A549 (cell line): ENCODE data around the gene NSMCE4A. TPM values are rescaled to one million over a fixed set of nuclear protein-coding genes. Genes with fewer than 3 reads are reported as not detected.

Source experiments
- ATAC-seq, 2 experiments: fragments of 200-7000 bp in 1 of 2; fragments of >200 bp in 1 of 2; cut with Nextera tagmentation in 1 of 2; cut with Tn5 transposase in 1 of 2; 3 replicates each; pipeline versions ENCODE4 v1.8.0 to v1.9.1; 2018 to 2020; ENCODE audit warnings: mild to moderate bottlenecking in 1 of 2, moderate library complexity in 1 of 2
- CTCF ChIA-PET: fragments of 300-600 bp; sonication (Branson Sonifier 250); formaldehyde crosslinking; extraction: SDS; loops from one replicate; lab custom pipeline; 2021; ENCODE audit warnings: antibody characterized with exemption, inconsistent platforms; lab: Yijun Ruan, JAX
- POLR2A ChIA-PET: fragments of 350-600 bp; formaldehyde crosslinking; extraction: SDS; loops from one replicate; lab custom pipeline; 2021; ENCODE audit warnings: antibody characterized with exemption, inconsistent platforms; lab: Yijun Ruan, JAX
- DNase-seq, 2 experiments: peaks; one replicate each; pipeline versions ENCODE4 v3.0.0 to v3.0.0-alpha.2; 2011 to 2016; ENCODE audit warnings: low read depth in 1 of 2, low spot score in 1 of 2
- FAIRE-seq: peaks from 2 replicates; lab custom pipeline; 2011; peaks lifted over from hg19 to GRCh38; lab: Jason Lieb, UNC
- H3K27ac ChIP-seq, 2 experiments: fragments of >200 bp; sonication (Bioruptor Twin); formaldehyde crosslinking; 3 replicates each; pipeline ENCODE4 v1.5.1; 2016 to 2017
- H3K4me1 ChIP-seq: fragments of >200 bp; sonication (Bioruptor Twin); formaldehyde crosslinking; 3 replicates; pipeline ENCODE4 v1.6.1; 2016
- H3K4me2 ChIP-seq: fragments of >200 bp; sonication (Bioruptor Twin); formaldehyde crosslinking; 3 replicates; pipeline ENCODE4 v1.6.1; 2016
- H3K4me3 ChIP-seq: fragments of >200 bp; sonication (Bioruptor Twin); formaldehyde crosslinking; 3 replicates; pipeline ENCODE4 v1.5.1; 2016
- H3K9me3 ChIP-seq: fragments of >200 bp; sonication (Bioruptor Twin); formaldehyde crosslinking; 3 replicates; pipeline ENCODE4 v1.6.1; 2016
- CHD4 ChIP-seq: fragments of 200-600 bp; sonication (generic); IDR thresholded peaks from 2 replicates; pipeline ENCODE4 v1.6.1; 2016; ENCODE audit warnings: antibody characterized with exemption, mild to moderate bottlenecking, borderline replicate concordance
- EHF ChIP-seq: fragments of 250-450 bp; sonication (Bioruptor Pico); IDR thresholded peaks from 2 replicates; pipeline ENCODE4 v1.5.0; 2020; ENCODE audit warnings: mild to moderate bottlenecking
- HOXB13 ChIP-seq: fragments of 250-450 bp; sonication (Bioruptor Pico); IDR thresholded peaks from 2 replicates; pipeline ENCODE4 v1.5.0; 2020; ENCODE audit warnings: low read depth, mild to moderate bottlenecking, moderate library complexity
- JUNB ChIP-seq: fragments of >200 bp; sonication (Bioruptor Twin); formaldehyde crosslinking; IDR thresholded peaks from 2 replicates; pipeline ENCODE4 v1.6.1; 2016
- KDM5A ChIP-seq: fragments of 200-600 bp; sonication (generic); IDR thresholded peaks from 2 replicates; pipeline ENCODE4 v1.6.1; 2016; ENCODE audit warnings: antibody characterized with exemption, mild to moderate bottlenecking
- MAFK ChIP-seq: fragments of 450-650 bp; IDR thresholded peaks from 2 replicates; pipeline ENCODE4 v1.6.1; 2014; ENCODE audit not compliant: partially characterized antibody
- PHF8 ChIP-seq: fragments of 200-600 bp; sonication (generic); IDR thresholded peaks from 2 replicates; pipeline ENCODE4 v1.6.1; 2016; ENCODE audit warnings: low read depth, mild to moderate bottlenecking, antibody characterized with exemption, moderate library complexity, borderline replicate concordance
- ZSCAN20 ChIP-seq: fragments of 250-450 bp; sonication (Bioruptor Pico); IDR thresholded peaks from 2 replicates; pipeline ENCODE4 v1.8.0; 2022; ENCODE audit warnings: mild to moderate bottlenecking, moderate library complexity
- WGBS: methylation state at CpG from one replicate; pipeline ENCODE4 v1.1.6; 2017; ENCODE audit errors: missing lambda C conversion rate; 5-methylcytosine and 5-hydroxymethylcytosine counted together
- polyA plus RNA-seq, 4 experiments: library from polyadenylated mRNA; depleted of rRNA in 3 of 4; stranded (reverse); fragments of >200 nt; fragmentation: RNase III in 1 of 4; extraction: RNeasy Plus Mini Kit Qiagen cat#74134 plus additional on column Dnase treatment in 1 of 4; gene quantifications; 2 replicates in 3 of 4; 3 replicates in 1 of 4; pipeline ENCODE4 v1.2.3, GENCODE V29; 2011 to 2017
- TF ChIP-seq, protein P1 (sequence below): fragments of >200 bp; sonication (Bioruptor Twin); formaldehyde crosslinking; IDR thresholded peaks from 2 replicates; pipeline ENCODE4 v1.6.1; 2016
- TF ChIP-seq, protein P2 (sequence below): fragments of 150-350 bp; IDR thresholded peaks from 2 replicates; pipeline ENCODE4 v1.6.1; 2014; ENCODE audit warnings: low read depth, mild to moderate bottlenecking, low read length
- TF ChIP-seq, protein P3 (sequence below): fragments of 250-450 bp; sonication (Bioruptor Pico); IDR thresholded peaks from 2 replicates; pipeline ENCODE4 v1.5.0; 2021; ENCODE audit warnings: mild to moderate bottlenecking, moderate library complexity, borderline replicate concordance
- TF ChIP-seq, protein P4 (sequence below): IDR thresholded peaks from 2 replicates; pipeline ENCODE4 v1.6.1; 2012
- TF ChIP-seq, protein P5 (sequence below): fragments of >200 bp; sonication (Bioruptor Twin); formaldehyde crosslinking; IDR thresholded peaks from 3 replicates; pipeline ENCODE4 v1.6.1; 2016

Gene NSMCE4A
- polyA plus RNA-seq, 2 of the 4 experiments (the other 2 are of a cell fraction): 67.2 to 172 TPM

DNA sequence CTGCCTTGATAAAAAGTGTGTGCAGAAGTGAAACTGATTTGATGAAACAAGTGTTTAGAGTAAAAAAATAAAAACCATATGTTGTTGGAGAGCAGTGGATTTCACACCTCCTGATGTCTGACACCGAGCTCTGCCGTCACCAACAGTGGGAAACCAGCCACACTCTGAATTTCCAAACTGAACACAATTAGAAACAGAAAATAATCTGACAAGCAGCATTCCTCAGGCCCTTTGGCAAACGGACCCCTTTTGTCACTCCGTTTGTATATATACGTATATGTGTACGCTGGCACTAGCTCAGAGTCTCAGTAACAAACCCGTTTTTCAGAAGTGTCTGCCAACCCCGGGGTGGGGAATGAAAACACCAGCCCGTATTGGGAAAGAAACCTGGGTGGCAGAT lies 46.4 kb upstream of the NSMCE4A start:
- Histone ChIP-seq H3K4me3 (no peak overlapping the region), H3K4me1 (peaks cover 17% of the 10 kb centered on the region), H3K4me2 (no peak overlapping the region), H3K9me3 (no peaks in the 10 kb centered on the region), H3K27ac (no peak overlapping the region; a peak in 1 of 6 replicates)
- CTCF ChIA-PET: interaction anchor here (0.8 to 1.4 kb wide), 4 partner anchors 9 to 121 kb away, joined by 3 to 5 read pairs (median 3); no protein-coding TSS in a partner anchor
- ATAC-seq (no peak), DNase-seq (no peak), FAIRE-seq (no peak)
- WGBS: 72% methylated on average over 9 of the region's 9 CpGs
- POLR2A ChIA-PET: no interaction called here
- TF ChIP-seq EHF (CRISPR knock-in tag): no peak

DNA sequence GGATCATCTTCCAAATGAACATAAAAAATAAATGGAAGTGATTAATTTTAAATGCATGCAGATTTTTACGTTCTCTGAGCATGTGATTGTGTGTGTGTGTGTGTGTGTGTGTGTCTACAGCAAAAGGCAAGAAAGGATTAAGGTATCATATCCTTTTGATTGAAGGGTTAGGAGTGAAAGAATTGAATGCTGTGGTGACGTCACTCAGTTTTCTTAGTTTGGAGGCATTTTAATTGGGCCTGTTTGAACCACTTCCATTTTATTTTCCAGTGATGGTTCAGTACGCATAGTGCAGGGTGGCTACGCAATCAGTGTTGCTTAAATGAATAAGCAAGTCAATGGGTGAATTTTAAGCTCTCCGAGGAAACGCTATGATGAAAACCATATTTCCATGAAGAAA lies 45.2 kb upstream of the NSMCE4A start:
- Histone ChIP-seq H3K4me1 (peaks cover 17% of the 10 kb centered on the region), H3K4me3 (no peak overlapping the region), H3K9me3 (no peaks in the 10 kb centered on the region), H3K27ac (no peak overlapping the region), H3K4me2 (peak overlapping the region; percentile 85)
- ATAC-seq (no peak), FAIRE-seq (no peak), DNase-seq (no peak)
- CTCF ChIA-PET: interaction anchor here (0.7 to 1.4 kb wide), 3 partner anchors 8 to 92 kb away, joined by 3 to 4 read pairs (median 3); no protein-coding TSS in a partner anchor
- WGBS: 93% methylated on average over 6 of the region's 6 CpGs
- TF ChIP-seq, protein P1, sequence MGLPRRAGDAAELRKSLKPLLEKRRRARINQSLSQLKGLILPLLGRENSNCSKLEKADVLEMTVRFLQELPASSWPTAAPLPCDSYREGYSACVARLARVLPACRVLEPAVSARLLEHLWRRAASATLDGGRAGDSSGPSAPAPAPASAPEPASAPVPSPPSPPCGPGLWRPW: no peak
- no peak for TF ChIP-seq JUNB
- no peak for TF ChIP-seq ZSCAN20 (CRISPR knock-in tag)
- TF ChIP-seq, protein P2, sequence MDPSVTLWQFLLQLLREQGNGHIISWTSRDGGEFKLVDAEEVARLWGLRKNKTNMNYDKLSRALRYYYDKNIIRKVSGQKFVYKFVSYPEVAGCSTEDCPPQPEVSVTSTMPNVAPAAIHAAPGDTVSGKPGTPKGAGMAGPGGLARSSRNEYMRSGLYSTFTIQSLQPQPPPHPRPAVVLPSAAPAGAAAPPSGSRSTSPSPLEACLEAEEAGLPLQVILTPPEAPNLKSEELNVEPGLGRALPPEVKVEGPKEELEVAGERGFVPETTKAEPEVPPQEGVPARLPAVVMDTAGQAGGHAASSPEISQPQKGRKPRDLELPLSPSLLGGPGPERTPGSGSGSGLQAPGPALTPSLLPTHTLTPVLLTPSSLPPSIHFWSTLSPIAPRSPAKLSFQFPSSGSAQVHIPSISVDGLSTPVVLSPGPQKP: no peak
- no peak for TF ChIP-seq CHD4
- TF ChIP-seq PHF8: no peak
- TF ChIP-seq, protein P3, sequence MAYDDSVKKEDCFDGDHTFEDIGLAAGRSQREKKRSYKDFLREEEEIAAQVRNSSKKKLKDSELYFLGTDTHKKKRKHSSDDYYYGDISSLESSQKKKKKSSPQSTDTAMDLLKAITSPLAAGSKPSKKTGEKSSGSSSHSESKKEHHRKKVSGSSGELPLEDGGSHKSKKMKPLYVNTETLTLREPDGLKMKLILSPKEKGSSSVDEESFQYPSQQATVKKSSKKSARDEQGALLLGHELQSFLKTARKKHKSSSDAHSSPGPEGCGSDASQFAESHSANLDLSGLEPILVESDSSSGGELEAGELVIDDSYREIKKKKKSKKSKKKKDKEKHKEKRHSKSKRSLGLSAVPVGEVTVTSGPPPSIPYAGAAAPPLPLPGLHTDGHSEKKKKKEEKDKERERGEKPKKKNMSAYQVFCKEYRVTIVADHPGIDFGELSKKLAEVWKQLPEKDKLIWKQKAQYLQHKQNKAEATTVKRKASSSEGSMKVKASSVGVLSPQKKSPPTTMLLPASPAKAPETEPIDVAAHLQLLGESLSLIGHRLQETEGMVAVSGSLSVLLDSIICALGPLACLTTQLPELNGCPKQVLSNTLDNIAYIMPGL (CRISPR knock-in tag): no peak
- TF ChIP-seq EHF (CRISPR knock-in tag): no peak
- POLR2A ChIA-PET: no interaction called here

DNA sequence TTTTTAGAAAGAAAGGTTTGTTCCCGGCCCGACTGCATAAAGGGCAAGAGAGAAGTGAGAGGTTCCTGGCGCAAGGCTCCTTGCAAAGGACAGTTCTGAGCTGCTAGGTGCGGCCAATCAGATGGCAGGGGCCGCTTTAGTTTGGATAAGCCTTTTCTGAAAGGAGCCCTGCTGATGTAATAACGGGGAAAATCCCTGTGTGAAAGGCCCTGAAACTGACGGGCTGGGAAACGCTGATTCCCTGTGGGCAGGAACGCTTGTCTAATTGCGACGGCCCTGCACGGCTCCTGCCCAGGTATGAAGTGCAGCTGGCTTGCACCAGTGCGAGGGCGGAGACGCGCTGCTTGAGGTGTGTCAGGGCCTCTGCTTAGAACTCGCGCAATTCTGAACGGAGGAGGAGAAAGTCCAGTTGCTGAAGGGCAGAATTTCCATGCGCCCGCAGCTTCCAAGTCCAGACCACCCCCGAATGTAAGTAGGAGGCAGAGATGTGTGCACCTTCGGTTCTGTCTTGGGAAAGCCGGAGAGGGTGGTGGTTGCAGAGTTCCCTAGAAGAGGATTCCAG lies 44.5 kb upstream of the NSMCE4A start:
- POLR2A ChIA-PET: no interaction called here

DNA sequence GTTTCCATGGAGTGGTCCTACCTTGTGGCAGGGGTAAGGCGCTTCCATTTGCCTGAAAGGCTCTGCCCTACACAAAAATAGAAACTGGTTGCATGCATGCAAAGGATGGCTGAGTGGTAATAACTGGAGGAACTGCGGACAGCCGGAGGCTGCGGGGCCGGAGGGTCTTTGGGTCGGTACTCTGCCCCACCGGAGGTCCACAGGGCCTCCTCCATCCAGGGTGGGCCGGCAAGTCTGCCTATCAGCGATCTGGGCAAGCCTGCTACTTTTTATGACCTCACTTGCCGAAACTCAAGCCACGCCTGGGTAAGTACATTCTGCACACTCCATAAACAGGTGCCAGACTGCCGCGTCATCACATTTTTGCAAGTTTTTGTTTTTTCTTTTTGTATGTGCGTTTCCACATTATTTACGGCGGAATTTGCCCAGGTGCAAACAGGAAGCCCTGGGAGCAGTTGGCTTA lies 44.0 kb upstream of the NSMCE4A start:
- peak; percentile 57 to 64; a peak in 5 of 6 replicates for ATAC-seq
- H3K4me1 ChIP-seq: peaks cover 17% of the 10 kb centered on the region
- DNase-seq: peak in 1 of 2 experiments; percentile 33
- peak overlapping the region; percentile 32 for H3K4me3 ChIP-seq
- H3K27ac ChIP-seq: peak overlapping the region; percentile 58 to 77
- peak overlapping the region; percentile 85 for H3K4me2 ChIP-seq
- CTCF ChIA-PET: interaction anchor here (0.9 kb wide), 1 partner anchor 11 kb away, joined by 3 read pairs; no protein-coding TSS in a partner anchor
- POLR2A ChIA-PET: no interaction called here
- no peak for FAIRE-seq
- 50% methylated on average over 16 of the region's 16 CpGs for WGBS
- H3K9me3 ChIP-seq: no peaks in the 10 kb centered on the region
- TF ChIP-seq HOXB13 (CRISPR knock-in tag): no peak
- TF ChIP-seq KDM5A: no peak
- TF ChIP-seq MAFK: peak; percentile 95

More for the DNA sequence above, 44.5 kb upstream of the NSMCE4A start:
- CTCF ChIA-PET: interaction anchor here (0.7 kb wide), 1 partner anchor 32 kb away, joined by 4 read pairs; no protein-coding TSS in a partner anchor
- DNase-seq (peak in 1 of 2 experiments; percentile 47), FAIRE-seq (no peak), ATAC-seq (peak; percentile 68 to 75)
- H3K4me3 ChIP-seq: peak overlapping the region; percentile 32
- peak overlapping the region; percentile 58 to 77 for H3K27ac ChIP-seq
- peaks cover 17% of the 10 kb centered on the region for H3K4me1 ChIP-seq
- WGBS: 30% methylated on average over 24 of the region's 24 CpGs
- peak overlapping the region; percentile 85 for H3K4me2 ChIP-seq
- no peaks in the 10 kb centered on the region for H3K9me3 ChIP-seq
- TF ChIP-seq, protein P4, sequence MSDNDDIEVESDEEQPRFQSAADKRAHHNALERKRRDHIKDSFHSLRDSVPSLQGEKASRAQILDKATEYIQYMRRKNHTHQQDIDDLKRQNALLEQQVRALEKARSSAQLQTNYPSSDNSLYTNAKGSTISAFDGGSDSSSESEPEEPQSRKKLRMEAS: 0 out of 2 replicates have a peak, but pooled peaks have one; percentile 14
- TF ChIP-seq, protein P5, sequence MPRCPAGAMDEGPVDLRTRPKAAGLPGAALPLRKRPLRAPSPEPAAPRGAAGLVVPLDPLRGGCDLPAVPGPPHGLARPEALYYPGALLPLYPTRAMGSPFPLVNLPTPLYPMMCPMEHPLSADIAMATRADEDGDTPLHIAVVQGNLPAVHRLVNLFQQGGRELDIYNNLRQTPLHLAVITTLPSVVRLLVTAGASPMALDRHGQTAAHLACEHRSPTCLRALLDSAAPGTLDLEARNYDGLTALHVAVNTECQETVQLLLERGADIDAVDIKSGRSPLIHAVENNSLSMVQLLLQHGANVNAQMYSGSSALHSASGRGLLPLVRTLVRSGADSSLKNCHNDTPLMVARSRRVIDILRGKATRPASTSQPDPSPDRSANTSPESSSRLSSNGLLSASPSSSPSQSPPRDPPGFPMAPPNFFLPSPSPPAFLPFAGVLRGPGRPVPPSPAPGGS: no peak
- TF ChIP-seq PHF8: no peak
- TF ChIP-seq, all 56 proteins: peak for 1
